B cell (primary cell): ENCODE results near the gene RPLP1. TPM values are rescaled to one million over a fixed set of nuclear protein-coding genes. Genes with fewer than 3 reads are reported as not detected.

Experiments used
- ATAC-seq: fragments of 200-7000 bp; cut with Tn5 transposase; one replicate; pipeline ENCODE4 v1.10.0; 2021; ENCODE audit warnings: low read depth, mild to moderate bottlenecking, moderate number of reproducible peaks, moderate library complexity
- CTCF ChIA-PET: fragments of 350-600 bp; sonication (Branson Sonifier 250); formaldehyde crosslinking; loops from one replicate; lab custom pipeline; 2021; ENCODE audit warnings: antibody characterized with exemption, inconsistent platforms; lab: Charles Lee
- POLR2A ChIA-PET: fragments of 350-600 bp; sonication (Branson Sonifier 250); formaldehyde crosslinking; loops from one replicate; lab custom pipeline; 2021; ENCODE audit warnings: antibody characterized with exemption; lab: Charles Lee
- DNase-seq: peaks from one replicate; pipeline ENCODE4 v3.0.0; 2013
- H2AFZ ChIP-seq: 2 replicates; pipeline ENCODE4 v1.6.1; 2012; ENCODE audit warnings: mild to moderate bottlenecking, low read depth, low read length; ENCODE audit not compliant: insufficient read depth, poor library complexity, severe bottlenecking
- H3K27ac ChIP-seq, 2 donors: 1 replicate in 1 of 2; 2 replicates in 1 of 2; pipeline ENCODE4 v1.5.1; 2012 to 2013; ENCODE audit warnings: low read length in 2 of 2, mild to moderate bottlenecking in 2 of 2, moderate library complexity in 1 of 2
- H3K27me3 ChIP-seq, 4 experiments: fragments of 200-600 bp in 1 of 4; sonication (generic) in 1 of 4; replicated peaks in 1 of 4; 1 replicate in 2 of 4; 2 replicates in 2 of 4; pipeline versions ENCODE4 v1.6.1 to v1.7.0; 2013 to 2016; ENCODE audit warnings: low read length in 3 of 4, mild to moderate bottlenecking in 2 of 4, mixed read lengths in 1 of 4, moderate library complexity in 1 of 4; ENCODE audit not compliant: insufficient read depth in 4 of 4, control insufficient read depth in 3 of 4; ENCODE audit errors: control extremely low read depth in 1 of 4
- H3K36me3 ChIP-seq, 2 experiments: replicated peaks in 1 of 2; 1 replicate in 1 of 2; 2 replicates in 1 of 2; pipeline versions ENCODE4 v1.6.1 to v1.7.1; 2013; ENCODE audit warnings: low read length in 1 of 2; ENCODE audit not compliant: insufficient read depth in 2 of 2, control insufficient read depth in 1 of 2; ENCODE audit errors: control extremely low read depth in 1 of 2, extremely low read depth in 1 of 2
- H3K4me1 ChIP-seq, 2 donors: fragments of 200-600 bp in 1 of 2; sonication (generic) in 1 of 2; 1 replicate in 1 of 2; 2 replicates in 1 of 2; pipeline versions ENCODE4 v1.5.1 to v1.6.1; 2013 to 2017; ENCODE audit warnings: low read length in 2 of 2; ENCODE audit not compliant: control insufficient read depth in 2 of 2, insufficient read depth in 2 of 2
- H3K4me2 ChIP-seq: replicated peaks from 2 replicates; pipeline ENCODE3; 2012; ENCODE audit warnings: mild to moderate bottlenecking, low read depth, low read length; ENCODE audit not compliant: poor library complexity, severe bottlenecking
- H3K4me3 ChIP-seq, 5 experiments: fragments of 200-600 bp in 1 of 5; sonication (generic) in 1 of 5; 1 replicate in 3 of 5; 2 replicates in 2 of 5; pipeline versions ENCODE4 v1.5.1 to v1.7.0; 2011 to 2016; ENCODE audit warnings: low read length in 4 of 5, mild to moderate bottlenecking in 4 of 5, low read depth in 2 of 5, control low read depth in 1 of 5, moderate library complexity in 1 of 5; ENCODE audit not compliant: insufficient read depth in 1 of 5; ENCODE audit errors: control extremely low read depth in 1 of 5, extremely low read depth in 1 of 5
- H3K79me2 ChIP-seq: fragments of 200-600 bp; sonication (generic); one replicate; pipeline ENCODE4 v1.6.0; 2016; ENCODE audit warnings: low read length; ENCODE audit not compliant: control insufficient read depth, insufficient read depth
- H3K9ac ChIP-seq: fragments of 200-600 bp; sonication (generic); 2 replicates; pipeline ENCODE4 v1.6.1; 2017; ENCODE audit warnings: mild to moderate bottlenecking, low read length, moderate library complexity
- H3K9me3 ChIP-seq, 3 donors: one replicate each; pipeline versions ENCODE4 v1.6.1 to v1.7.1; 2013; ENCODE audit warnings: low read length in 2 of 3; ENCODE audit not compliant: control insufficient read depth in 2 of 3, insufficient read depth in 1 of 3; ENCODE audit errors: control extremely low read depth in 1 of 3
- H4K20me1 ChIP-seq: 2 replicates; pipeline ENCODE4 v1.6.0; 2012; ENCODE audit warnings: mild to moderate bottlenecking, low read length; ENCODE audit not compliant: insufficient read depth, control insufficient read depth, poor library complexity, severe bottlenecking
- H3K27ac Mint-ChIP-seq: one replicate; pipeline ENCODE4 v1.8.0; 2021; ENCODE audit warnings: mixed read lengths
- H3K27me3 Mint-ChIP-seq: one replicate; pipeline ENCODE4 v1.8.0; 2021; ENCODE audit warnings: mixed read lengths
- H3K4me1 Mint-ChIP-seq: one replicate; pipeline ENCODE4 v1.8.0; 2021; ENCODE audit warnings: mixed read lengths
- H3K4me3 Mint-ChIP-seq: one replicate; pipeline ENCODE4 v1.8.0; 2021; ENCODE audit warnings: mixed read lengths
- H3K9me3 Mint-ChIP-seq: one replicate; pipeline ENCODE4 v1.8.0; 2022; ENCODE audit warnings: mixed read lengths; ENCODE audit not compliant: insufficient read depth
- CTCF ChIP-seq: fragments of 200-600 bp; IDR thresholded peaks from one replicate; pipeline ENCODE4 v1.8.0; 2022; ENCODE audit warnings: antibody characterized with exemption, mild to moderate bottlenecking
- EZH2 ChIP-seq: IDR thresholded peaks from 2 replicates; pipeline ENCODE4 v1.6.1; 2012; ENCODE audit warnings: borderline replicate concordance, low read depth, mild to moderate bottlenecking, moderate library complexity, low read length; ENCODE audit not compliant: insufficient read depth, poor library complexity, severe bottlenecking
- WGBS: methylation state at CpG from one replicate; pipeline ENCODE4 v1.1.5; 2013; ENCODE audit warnings: missing lambda C conversion rate; ENCODE audit not compliant: insufficient coverage; 5-methylcytosine and 5-hydroxymethylcytosine counted together
- intact Hi-C: fragments of 100-400 bp; cut with micrococcal nuclease; formaldehyde crosslinking; loops from one replicate; pipeline ENCODE4 v1.10.0; 2022
- polyA plus RNA-seq: library from polyadenylated mRNA; depleted of rRNA; stranded (reverse); fragments of >200 nt; gene quantifications from 2 replicates; pipeline ENCODE4 v1.2.3, GENCODE V29; 2012
- total RNA-seq, 2 donors: library from RNA; stranded (reverse); fragments of 120-200 nt in 1 of 2; gene quantifications; 1 replicate in 1 of 2; 2 replicates in 1 of 2; pipeline versions ENCODE4 v1.2.3 to v1.2.4, GENCODE V29; 2013 to 2022

Gene RPLP1
- total and polyA plus RNA-seq, 2 donors (not counting 1 experiment from before 2014, with no cell fraction given): 2,373 to 2,470 TPM

DNA sequence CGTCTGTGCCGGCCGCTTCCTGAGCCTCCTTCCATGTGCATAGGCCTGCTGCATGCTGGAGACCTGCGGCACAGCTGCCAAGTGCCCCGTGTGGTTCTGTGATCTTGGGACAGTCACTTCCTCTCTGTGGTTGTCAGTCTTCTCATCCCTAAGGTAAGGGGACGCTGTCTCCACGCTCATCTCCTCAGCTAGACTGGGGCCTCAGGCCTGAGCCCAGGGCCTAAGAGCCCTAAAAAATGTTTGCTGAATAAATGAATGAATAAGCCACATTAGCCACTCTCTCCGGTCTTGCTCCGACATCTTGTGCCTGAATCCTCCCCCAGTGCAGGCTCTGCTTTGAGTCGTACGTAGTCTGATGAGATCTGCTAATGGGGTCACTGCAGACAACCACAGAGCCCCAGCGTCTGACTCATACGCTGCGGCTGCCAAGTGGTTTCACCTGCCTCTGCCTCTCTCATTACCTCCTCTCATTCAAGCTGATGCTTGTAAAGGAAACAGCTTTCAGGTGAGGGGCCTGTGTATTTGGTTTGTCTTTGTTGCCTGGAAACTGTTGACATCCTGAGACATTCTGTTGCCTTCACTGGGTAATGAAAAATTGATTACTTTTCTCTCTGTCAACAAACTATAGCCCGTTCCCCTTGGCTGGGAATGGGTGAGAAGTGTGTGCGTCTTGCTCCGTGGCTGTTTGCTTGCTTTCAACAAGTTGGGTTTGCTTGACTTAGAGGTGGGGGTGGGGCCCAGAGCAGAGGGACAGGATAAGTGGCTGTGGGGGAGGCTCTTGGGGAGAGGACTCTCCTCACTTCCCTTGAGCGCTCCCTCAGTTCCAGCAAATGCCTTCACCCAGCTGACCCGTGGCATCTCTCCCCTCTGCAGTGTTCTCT, 15.9 kb downstream of the RPLP1 start:
- Histone ChIP-seq H3K4me3 (no peak overlapping the region), H3K4me1 (peaks cover 0 to under 1% of the 10 kb centered on the region in 2 donors), H3K36me3 (no peaks in the 10 kb centered on the region), H3K9me3 (no peaks in the 10 kb centered on the region), H3K27ac (no peak overlapping the region), H3K9ac (no peak overlapping the region), H2AFZ (no peak overlapping the region), H3K79me2 (no peaks in the 10 kb centered on the region), H3K27me3 (no peaks in the 10 kb centered on the region), H3K4me2 (no peak overlapping the region), H4K20me1 (no peaks in the 10 kb centered on the region)
- intact Hi-C loops: no loop called here
- Mint-ChIP-seq H3K9me3 (no peaks in the 10 kb centered on the region), H3K27me3 (peaks cover 7% of the 10 kb centered on the region), H3K4me3 (no peak overlapping the region), H3K4me1 (peaks cover 7% of the 10 kb centered on the region), H3K27ac (peak overlapping the region; percentile 27)
- 79% methylated on average over 13 of the region's 19 CpGs for WGBS
- CTCF ChIA-PET: interaction anchor here (0.8 to 1.2 kb wide), 4 partner anchors 9 to 999 kb away, joined by 3 to 4 read pairs (median 3); no protein-coding TSS in a partner anchor
- TF ChIP-seq CTCF (no peak), EZH2 (no peak)
- ATAC-seq (peak; percentile 65), DNase-seq (no peak)
- POLR2A ChIA-PET: no interaction called here
